GM12872 (cell line): Measurements from ENCODE around the gene SLC39A12.

ENCODE experiments used
- TF ChIP-seq, protein P1 (sequence below): IDR thresholded peaks from 3 replicates; pipeline ENCODE4 v1.5.1; 2011; ENCODE audit warnings: low read depth, mild to moderate bottlenecking, low read length, moderate library complexity; ENCODE audit not compliant: insufficient read depth

The SLC39A12 gene

DNA sequence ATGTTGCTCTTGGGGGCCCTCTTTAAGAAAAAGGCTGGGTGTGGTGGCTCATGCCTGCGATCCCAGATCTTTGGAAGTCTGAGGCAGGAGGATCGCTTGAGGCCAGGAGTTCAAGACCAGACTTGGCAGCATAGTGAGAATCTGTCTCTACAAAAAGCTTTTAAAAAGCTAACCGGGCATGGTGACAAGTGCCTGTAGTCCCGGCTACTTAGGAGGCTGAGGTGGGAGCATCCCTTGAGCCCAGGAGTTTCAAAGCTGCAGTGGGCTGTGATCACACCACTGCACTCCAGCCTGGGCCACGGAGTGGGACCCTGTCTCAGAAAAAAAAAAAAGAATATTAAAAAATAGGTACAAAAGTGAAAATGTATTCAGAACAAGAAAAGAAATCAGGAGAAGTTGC lies 38.1 kb upstream of the SLC39A12 start:
- TF ChIP-seq, protein P1, sequence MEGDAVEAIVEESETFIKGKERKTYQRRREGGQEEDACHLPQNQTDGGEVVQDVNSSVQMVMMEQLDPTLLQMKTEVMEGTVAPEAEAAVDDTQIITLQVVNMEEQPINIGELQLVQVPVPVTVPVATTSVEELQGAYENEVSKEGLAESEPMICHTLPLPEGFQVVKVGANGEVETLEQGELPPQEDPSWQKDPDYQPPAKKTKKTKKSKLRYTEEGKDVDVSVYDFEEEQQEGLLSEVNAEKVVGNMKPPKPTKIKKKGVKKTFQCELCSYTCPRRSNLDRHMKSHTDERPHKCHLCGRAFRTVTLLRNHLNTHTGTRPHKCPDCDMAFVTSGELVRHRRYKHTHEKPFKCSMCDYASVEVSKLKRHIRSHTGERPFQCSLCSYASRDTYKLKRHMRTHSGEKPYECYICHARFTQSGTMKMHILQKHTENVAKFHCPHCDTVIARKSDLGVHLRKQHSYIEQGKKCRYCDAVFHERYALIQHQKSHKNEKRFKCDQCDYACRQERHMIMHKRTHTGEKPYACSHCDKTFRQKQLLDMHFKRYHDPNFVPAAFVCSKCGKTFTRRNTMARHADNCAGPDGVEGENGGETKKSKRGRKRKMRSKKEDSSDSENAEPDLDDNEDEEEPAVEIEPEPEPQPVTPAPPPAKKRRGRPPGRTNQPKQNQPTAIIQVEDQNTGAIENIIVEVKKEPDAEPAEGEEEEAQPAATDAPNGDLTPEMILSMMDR: no peak

DNA sequence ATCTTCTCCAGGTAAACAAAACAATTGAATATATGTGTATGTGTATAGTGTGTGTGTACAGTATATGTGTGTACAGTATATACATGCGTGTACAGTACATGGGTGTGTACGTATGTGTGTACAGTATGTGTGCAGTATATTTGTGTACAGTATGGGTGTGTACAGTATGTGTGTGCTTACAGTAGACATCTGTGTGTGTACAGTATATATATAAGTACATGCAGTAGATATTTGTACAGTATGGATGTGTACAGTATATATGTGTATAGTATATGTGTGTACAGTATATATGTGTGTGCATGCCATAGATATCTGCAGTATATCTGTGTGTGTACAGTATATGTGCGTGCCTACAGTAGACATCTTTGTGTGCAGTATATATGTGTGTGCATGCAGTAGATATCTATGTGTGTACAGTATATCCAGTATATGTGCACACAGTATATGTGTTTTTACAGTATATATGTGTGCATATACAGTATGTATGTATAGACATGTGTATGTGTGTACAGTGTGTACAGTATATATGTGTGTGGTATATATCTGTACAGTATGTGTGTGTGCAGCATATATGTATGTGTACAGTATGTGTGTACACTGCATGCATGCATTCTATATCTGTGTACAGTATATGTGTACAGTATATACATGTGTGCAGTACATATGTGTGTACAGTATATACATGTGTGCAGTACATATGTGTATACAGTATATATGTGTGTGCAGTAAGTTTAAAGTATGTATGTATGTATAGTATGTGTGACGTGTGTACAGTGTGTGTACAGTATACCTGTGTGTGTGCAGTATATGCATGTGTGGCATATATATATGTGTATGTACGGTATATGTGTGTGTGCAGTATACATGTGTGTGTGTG lies 37.3 kb upstream of the SLC39A12 start:
- TF ChIP-seq, protein P1: no peak

DNA sequence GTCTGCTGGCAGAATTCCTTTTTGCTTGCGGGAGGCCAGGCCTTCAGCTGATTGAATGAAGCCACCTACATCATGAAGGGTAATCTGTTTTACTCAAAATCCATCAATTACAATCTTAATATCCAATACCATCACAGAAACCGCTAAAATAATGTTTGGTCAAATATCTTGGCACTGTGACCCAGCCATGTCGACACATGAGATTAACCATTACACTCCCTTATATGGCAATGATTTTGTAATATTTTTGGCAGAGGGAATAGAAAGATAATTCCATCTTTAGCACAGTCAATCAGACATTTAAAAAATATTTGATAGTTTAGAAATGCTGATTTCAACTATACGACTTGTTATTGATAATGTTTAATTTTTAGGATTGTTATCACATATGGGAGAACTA lies 36.5 kb upstream of the SLC39A12 start:
- TF ChIP-seq, protein P1: no peak

DNA sequence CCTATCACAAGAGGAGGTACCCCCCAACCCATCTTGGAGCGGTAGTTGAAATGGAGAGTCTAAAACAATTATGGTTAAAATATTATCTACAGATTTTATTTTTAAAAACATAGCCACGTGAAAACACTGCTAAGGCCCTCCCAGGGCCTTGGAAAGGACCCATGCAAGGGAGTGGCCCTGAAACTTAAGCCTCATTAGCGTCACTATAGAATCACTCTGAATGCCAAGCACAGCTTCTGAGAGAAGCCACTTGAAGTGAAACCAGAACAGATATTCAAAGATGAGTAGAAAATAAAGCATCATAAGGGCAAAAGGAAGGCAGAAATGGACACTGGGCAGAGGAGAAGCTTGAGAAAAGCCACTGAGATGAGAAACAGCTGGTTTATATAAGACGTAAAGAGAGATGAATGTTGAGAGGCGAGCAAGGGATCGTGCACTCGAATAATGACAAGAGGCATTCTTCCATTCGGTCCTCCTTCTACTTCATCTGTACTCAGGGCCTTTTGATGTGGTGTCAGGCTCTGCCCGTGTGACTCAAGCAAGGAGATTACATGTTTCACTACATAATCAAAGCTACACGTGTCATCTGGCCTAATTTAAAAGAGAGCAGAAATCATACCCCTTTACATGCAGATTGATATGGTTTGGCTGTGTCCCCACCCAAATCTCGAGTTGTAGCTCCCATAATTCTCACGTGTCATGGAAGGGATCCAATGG lies 33.4 kb upstream of the SLC39A12 start:
- TF ChIP-seq, protein P1: no peak

DNA sequence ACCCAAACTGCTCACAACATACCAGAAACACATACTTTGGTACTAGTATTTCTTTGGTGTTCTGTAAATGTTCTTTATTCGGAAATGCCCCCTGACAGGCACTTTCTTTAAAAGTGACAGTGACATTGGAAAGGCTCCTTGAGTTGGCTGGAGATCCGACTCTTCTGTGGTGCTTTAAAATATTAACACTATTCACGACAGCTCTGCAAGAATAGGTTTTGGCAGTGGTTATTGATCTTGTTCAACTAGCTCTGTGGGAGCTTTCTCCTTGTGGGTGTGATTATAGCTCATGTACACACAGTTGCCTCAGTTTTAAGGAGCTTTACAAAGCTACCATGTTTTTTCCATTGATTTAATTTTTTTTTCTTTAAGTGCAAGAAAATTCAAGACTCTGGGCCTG lies 30.3 kb upstream of the SLC39A12 start:
- TF ChIP-seq, protein P1: no peak

DNA sequence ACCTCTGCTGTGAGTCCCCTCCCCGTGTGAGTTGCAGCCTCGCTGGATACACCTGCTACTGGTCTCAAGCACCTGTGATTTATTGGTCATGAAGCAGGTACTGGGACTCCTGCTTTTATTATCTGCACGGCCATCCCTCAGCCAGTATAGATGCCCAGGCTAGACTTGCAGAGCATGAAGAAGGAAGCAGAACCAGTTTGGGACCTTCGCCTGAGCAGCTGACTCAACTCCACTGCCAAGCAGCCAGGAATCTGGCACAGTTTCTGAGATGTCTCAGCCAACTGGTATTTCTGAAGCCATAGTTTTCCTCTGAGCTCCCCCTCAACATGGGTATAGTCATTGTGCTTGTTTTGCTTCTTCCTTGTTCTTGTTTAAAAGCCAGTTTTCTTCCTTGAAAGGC lies 28.0 kb upstream of the SLC39A12 start:
- TF ChIP-seq, protein P1: no peak

DNA sequence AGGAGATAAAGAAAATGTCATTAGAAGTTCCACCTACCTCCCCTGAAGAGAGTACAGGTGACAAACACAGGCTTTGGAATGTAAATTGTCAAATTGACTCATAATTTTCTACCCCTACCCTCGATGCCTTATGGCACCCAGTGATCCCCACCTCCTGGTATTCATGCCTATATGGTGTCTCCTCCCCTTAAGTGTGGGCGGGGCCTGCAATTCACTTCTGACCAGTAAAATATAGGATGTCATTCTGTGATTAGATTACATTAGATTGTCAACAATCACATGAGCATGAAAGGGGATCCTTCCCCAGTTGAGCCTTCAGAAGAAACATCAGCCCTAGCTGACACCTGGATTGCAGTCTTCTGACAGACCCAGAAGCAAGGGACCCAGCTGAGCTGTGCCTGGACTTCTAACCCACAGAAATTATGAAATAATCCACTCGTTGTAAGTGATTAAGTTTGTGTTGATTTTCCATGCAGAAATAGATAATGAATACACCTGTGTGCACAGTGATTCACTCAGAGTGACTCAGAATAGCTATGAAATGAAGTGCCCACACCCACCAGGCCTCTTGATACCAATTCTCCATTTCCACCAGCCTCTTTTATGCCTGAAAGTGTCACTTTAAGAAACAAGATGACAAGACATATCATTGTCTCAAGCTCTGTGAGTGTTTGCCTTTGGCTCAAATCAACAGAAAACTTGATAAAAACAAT lies 8.5 kb upstream of the SLC39A12 start:
- TF ChIP-seq, protein P1: no peak
